ENCODE measurements around the gene CEP85. TPM values are rescaled to one million over a fixed set of nuclear protein-coding genes. Genes with fewer than 3 reads are reported as not detected.
A peak's percentile ranks its signal among the peaks of the same experiment; 100 is the strongest.

Gene CEP85
- total and polyA plus RNA-seq, 9 of the 15 experiments (the other 6 are each of a cell fraction or from before 2014, with no cell fraction given), result 42.1 to 140 (median 92.6) TPM

GRCh38 chr1:26279456-26280332 is 45.7 kb downstream of the CEP85 start, which contains the start of gene SH3BGRL3 (continued):
- TF ChIP-seq NR2F6 (CRISPR knock-in tag; IDR thresholded peaks at IDR 0.05) (no peak), TCF7 (IDR thresholded peaks at IDR 0.05; ENCODE audit: borderline replicate concordance) (no peak; the same call in 1 of the 2 replicates), CXXC5 (CRISPR knock-in tag; IDR thresholded peaks at IDR 0.05) (peak; percentile 91), KDM2B (CRISPR knock-in tag; IDR thresholded peaks at IDR 0.05) (0 out of 2 replicates have a peak, but pooled peaks have one; percentile 48), ZNF717 (CRISPR knock-in tag; IDR thresholded peaks at IDR 0.05) (0 out of 2 replicates have a peak, but pooled peaks have one; percentile 22), ZNF318 (IDR thresholded peaks at IDR 0.05; ENCODE audit: borderline replicate concordance in 1 of 2, low read depth in 1 of 2) (no peak), ZNF431 (CRISPR knock-in tag; IDR thresholded peaks at IDR 0.05) (0 out of 2 replicates have a peak, but pooled peaks have one; percentile 59), ZFX (CRISPR knock-in tag; IDR thresholded peaks at IDR 0.05) (peak; percentile 71), ZBTB33 (CRISPR knock-in tag; IDR thresholded peaks at IDR 0.05) (no peak; the same call in 1 of the 2 replicates), ERF (CRISPR knock-in tag; IDR thresholded peaks at IDR 0.05) (peak; percentile 14), C11orf30 (IDR thresholded peaks at IDR 0.05; ENCODE audit: low read depth) (peak; percentile 47), ZEB2 (IDR thresholded peaks at IDR 0.05) (peak; percentile 76; the same call in 1 of the 2 replicates)

Data from K562 (cell line).